ENCODE measurements around the gene GPX3. TPM values are rescaled to one million over a fixed set of nuclear protein-coding genes. Genes with fewer than 3 reads are reported as not detected.
A peak's percentile ranks its signal among the peaks of the same experiment; 100 is the strongest.

Gene GPX3
- polyA plus RNA-seq, 1 experiment: 3.8 TPM

DNA sequence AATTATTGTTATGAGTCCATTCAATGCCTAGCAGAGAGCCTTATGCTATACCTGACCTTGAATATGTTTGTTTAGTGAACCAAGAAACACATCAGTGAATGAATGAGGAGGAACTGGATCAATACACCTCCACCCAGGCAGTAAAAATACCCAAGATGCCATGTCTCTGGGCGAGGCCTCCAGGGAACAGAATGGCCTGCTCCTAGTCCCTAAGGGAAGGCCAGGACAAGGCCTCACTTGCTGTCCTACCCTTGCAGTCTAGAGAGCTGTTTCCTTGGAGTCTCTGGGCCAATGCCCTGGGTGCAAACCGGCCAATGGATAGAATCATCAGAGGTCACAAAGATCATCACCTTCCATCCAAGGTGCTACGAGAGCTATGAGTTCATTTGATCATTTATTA, 34.3 kb downstream of the GPX3 start:
- CTCF ChIA-PET: interaction anchor here (1.1 to 10.9 kb wide), 3 partner anchors 8 to 112 kb away, joined by 3 to 519 read pairs (median 5); no protein-coding TSS in a partner anchor
- Histone ChIP-seq H3K27me3 (ENCODE audit: control insufficient read depth, insufficient read depth, low read length) (no peaks in the 10 kb centered on the region), H3K4me3 (ENCODE audit: low read depth, low read length) (no peak overlapping the region), H3K36me3 (ENCODE audit: control insufficient read depth, insufficient read depth, low read length) (peaks cover 33% of the 10 kb centered on the region)
- TF ChIP-seq, protein P1, sequence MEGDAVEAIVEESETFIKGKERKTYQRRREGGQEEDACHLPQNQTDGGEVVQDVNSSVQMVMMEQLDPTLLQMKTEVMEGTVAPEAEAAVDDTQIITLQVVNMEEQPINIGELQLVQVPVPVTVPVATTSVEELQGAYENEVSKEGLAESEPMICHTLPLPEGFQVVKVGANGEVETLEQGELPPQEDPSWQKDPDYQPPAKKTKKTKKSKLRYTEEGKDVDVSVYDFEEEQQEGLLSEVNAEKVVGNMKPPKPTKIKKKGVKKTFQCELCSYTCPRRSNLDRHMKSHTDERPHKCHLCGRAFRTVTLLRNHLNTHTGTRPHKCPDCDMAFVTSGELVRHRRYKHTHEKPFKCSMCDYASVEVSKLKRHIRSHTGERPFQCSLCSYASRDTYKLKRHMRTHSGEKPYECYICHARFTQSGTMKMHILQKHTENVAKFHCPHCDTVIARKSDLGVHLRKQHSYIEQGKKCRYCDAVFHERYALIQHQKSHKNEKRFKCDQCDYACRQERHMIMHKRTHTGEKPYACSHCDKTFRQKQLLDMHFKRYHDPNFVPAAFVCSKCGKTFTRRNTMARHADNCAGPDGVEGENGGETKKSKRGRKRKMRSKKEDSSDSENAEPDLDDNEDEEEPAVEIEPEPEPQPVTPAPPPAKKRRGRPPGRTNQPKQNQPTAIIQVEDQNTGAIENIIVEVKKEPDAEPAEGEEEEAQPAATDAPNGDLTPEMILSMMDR (IDR thresholded peaks at IDR 0.05; ENCODE audit: insufficient read depth, low read depth, low read length): no peak
- no peak for DNase-seq (ENCODE audit: low read depth)
- POLR2A ChIA-PET: no interaction called here

DNA sequence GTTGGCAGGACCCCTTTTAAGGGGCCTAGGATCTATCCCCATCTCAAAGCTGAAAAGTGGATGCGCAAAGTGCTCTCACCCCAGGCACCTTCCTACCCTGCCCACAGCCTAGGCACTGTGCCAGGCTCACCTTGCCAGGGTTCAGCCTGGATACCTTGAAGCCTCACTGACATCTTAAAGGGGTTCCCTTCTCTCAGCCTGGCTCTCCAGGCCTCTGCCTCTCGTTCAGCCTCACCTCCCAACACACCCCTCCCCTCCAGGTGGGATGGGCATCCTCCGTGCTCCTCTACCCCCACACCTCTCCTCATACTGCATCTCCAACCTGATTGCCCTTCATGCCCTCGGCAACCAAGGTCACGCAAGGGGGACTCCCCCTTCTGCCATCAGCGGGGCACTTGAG, 34.9 kb downstream of the GPX3 start:
- H3K4me3 ChIP-seq (ENCODE audit: low read depth, low read length): no peak overlapping the region
- DNase-seq (ENCODE audit: low read depth): no peak
- H3K27me3 ChIP-seq (ENCODE audit: control insufficient read depth, insufficient read depth, low read length): no peaks in the 10 kb centered on the region
- POLR2A ChIA-PET: no interaction called here
- H3K36me3 ChIP-seq (ENCODE audit: control insufficient read depth, insufficient read depth, low read length): peaks cover 36% of the 10 kb centered on the region
- CTCF ChIA-PET: interaction anchor here (1.2 to 10.9 kb wide), 2 partner anchors 60 to 111 kb away, joined by 5 to 519 read pairs; no protein-coding TSS in a partner anchor
- TF ChIP-seq, protein P1 (IDR thresholded peaks at IDR 0.05; ENCODE audit: insufficient read depth, low read depth, low read length): no peak

- peaks cover 36% of the 10 kb centered on the region for H3K36me3 ChIP-seq (ENCODE audit: control insufficient read depth, insufficient read depth, low read length)
- DNase-seq (ENCODE audit: low read depth): no peak
- TF ChIP-seq, protein P1 (IDR thresholded peaks at IDR 0.05; ENCODE audit: insufficient read depth, low read depth, low read length): no peak
- no peak overlapping the region for H3K4me3 ChIP-seq (ENCODE audit: low read depth, low read length)
- CTCF ChIA-PET: interaction anchor here (2.3 to 10.9 kb wide), 2 partner anchors 8 to 59 kb away, joined by 15 to 519 read pairs; no protein-coding TSS in a partner anchor
- no peaks in the 10 kb centered on the region for H3K27me3 ChIP-seq (ENCODE audit: control insufficient read depth, insufficient read depth, low read length)
- POLR2A ChIA-PET: no interaction called here
Measured at GRCh38 chr5:151056379-151057325, 36.3 kb downstream of the GPX3 start.

- Histone ChIP-seq H3K4me3 (ENCODE audit: low read depth, low read length) (no peak overlapping the region), H3K27me3 (ENCODE audit: control insufficient read depth, insufficient read depth, low read length) (no peaks in the 10 kb centered on the region), H3K36me3 (ENCODE audit: control insufficient read depth, insufficient read depth, low read length) (peaks cover 44% of the 10 kb centered on the region)
- ChIA-PET POLR2A (no interaction called here), CTCF (interaction anchor here (1.2 to 3.6 kb wide), 5 partner anchors 10 to 68 kb away, joined by 3 to 33 read pairs (median 4); no protein-coding TSS in a partner anchor)
- TF ChIP-seq, protein P1 (IDR thresholded peaks at IDR 0.05; ENCODE audit: insufficient read depth, low read depth, low read length): peak; percentile 12; the same call in 1 of the 2 replicates
- no peak for DNase-seq (ENCODE audit: low read depth)
Measured at GRCh38 chr5:151058301-151058700, 37.9 kb downstream of the GPX3 start.

DNA sequence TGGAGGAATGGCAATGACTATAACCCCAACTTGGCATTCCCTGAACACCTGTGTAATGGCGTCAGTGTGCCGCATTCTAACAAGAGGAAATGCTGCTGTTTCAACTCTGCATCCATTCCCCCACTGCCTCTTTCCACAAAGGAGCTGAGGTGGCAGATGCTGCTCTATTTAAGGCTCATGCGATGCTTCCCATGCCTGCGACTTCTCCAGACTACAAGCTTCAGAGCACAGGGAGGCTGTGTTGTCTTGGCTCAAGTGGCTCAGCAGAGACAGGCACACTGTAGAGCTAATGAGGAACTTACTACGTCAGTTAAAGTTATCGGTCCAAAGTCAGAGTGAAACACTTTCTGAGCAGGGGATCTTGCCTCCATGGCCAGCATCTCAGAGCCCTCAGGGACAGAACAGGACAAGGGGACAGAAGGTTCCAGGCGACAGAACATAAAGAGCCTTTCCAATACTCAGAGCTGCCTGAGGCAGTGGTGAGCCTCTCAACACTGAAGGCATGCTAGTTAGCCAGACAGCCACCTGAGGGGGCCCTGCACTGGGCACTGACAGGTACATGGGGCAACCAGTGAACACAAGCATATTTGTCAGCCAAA, 38.6 kb downstream of the GPX3 start:
- Histone ChIP-seq H3K4me3 (ENCODE audit: low read depth, low read length) (no peak overlapping the region), H3K27me3 (ENCODE audit: control insufficient read depth, insufficient read depth, low read length) (no peaks in the 10 kb centered on the region), H3K36me3 (ENCODE audit: control insufficient read depth, insufficient read depth, low read length) (peaks cover 42% of the 10 kb centered on the region)
- TF ChIP-seq, protein P1 (IDR thresholded peaks at IDR 0.05; ENCODE audit: insufficient read depth, low read depth, low read length): no peak
- POLR2A ChIA-PET: no interaction called here
- CTCF ChIA-PET: interaction anchor here (1.0 to 3.6 kb wide), 5 partner anchors 9 to 59 kb away, joined by 3 to 33 read pairs (median 4); no protein-coding TSS in a partner anchor
- DNase-seq (ENCODE audit: low read depth): no peak
